HG02610 (cell line): ENCODE measurements around the gene SLC4A4.
"Not testable (repeated sequence)": the region's sequence is repeated elsewhere in the genome, so short reads cannot be mapped to it uniquely, and the experiment has no call there.

Experiments
- ATAC-seq: cut with Tn5 transposase; IDR thresholded peaks from one replicate; pipeline ENCODE4 v1.9.1; 2021; ENCODE audit warnings: mild to moderate bottlenecking, moderate library complexity; ENCODE audit not compliant: unreplicated experiment

Gene SLC4A4

GRCh38 chr4:71406459-71406963 lies 67.7 kb downstream of the SLC4A4 start:
- ATAC-seq: no peak

GRCh38 chr4:71408961-71409360 lies 70.1 kb downstream of the SLC4A4 start:
- not testable (repeated sequence) for ATAC-seq

- ATAC-seq: no peak
Measured at GRCh38 chr4:71411981-71412380, 73.2 kb downstream of the SLC4A4 start.

- no peak for ATAC-seq
Measured at GRCh38 chr4:71415491-71415890, 76.7 kb downstream of the SLC4A4 start.

- no peak for ATAC-seq
Measured at GRCh38 chr4:71417150-71417549, 78.3 kb downstream of the SLC4A4 start.

GRCh38 chr4:71426381-71427042 lies 87.7 kb downstream of the SLC4A4 start:
- no peak for ATAC-seq

- ATAC-seq: no peak
Measured at GRCh38 chr4:71429106-71429505, 90.3 kb downstream of the SLC4A4 start.

- ATAC-seq: no peak
Measured at GRCh38 chr4:71429962-71430361, 91.1 kb downstream of the SLC4A4 start.

GRCh38 chr4:71430609-71431008 lies 91.8 kb downstream of the SLC4A4 start:
- ATAC-seq: no peak

GRCh38 chr4:71440612-71441011 lies 101.8 kb downstream of the SLC4A4 start:
- ATAC-seq: no peak

GRCh38 chr4:71441186-71442169 lies 102.7 kb downstream of the SLC4A4 start:
- ATAC-seq: no peak

GRCh38 chr4:71442336-71442735 lies 103.5 kb downstream of the SLC4A4 start:
- no peak for ATAC-seq

- ATAC-seq: no peak
Measured at GRCh38 chr4:71444395-71444794, 105.6 kb downstream of the SLC4A4 start.

GRCh38 chr4:71445811-71446210 lies 107.0 kb downstream of the SLC4A4 start:
- ATAC-seq: no peak

GRCh38 chr4:71446479-71447081 lies 107.8 kb downstream of the SLC4A4 start:
- ATAC-seq: no peak

GRCh38 chr4:71449040-71449439 lies 110.2 kb downstream of the SLC4A4 start:
- ATAC-seq: no peak

GRCh38 chr4:71449878-71450277 lies 111.1 kb downstream of the SLC4A4 start:
- ATAC-seq: no peak

GRCh38 chr4:71453531-71453930 lies 114.7 kb downstream of the SLC4A4 start:
- ATAC-seq: no peak

- ATAC-seq: no peak
Measured at GRCh38 chr4:71456841-71457240, 118.0 kb downstream of the SLC4A4 start.

- no peak for ATAC-seq
Measured at GRCh38 chr4:71460371-71460770, 121.6 kb downstream of the SLC4A4 start.

- ATAC-seq: no peak
Measured at GRCh38 chr4:71461422-71461821, 122.6 kb downstream of the SLC4A4 start.
